GM12878 (cell line): Measurements from ENCODE around the gene CRX. TPM values are rescaled to one million over a fixed set of nuclear protein-coding genes. Genes with fewer than 3 reads are reported as not detected.

Experiments used
- ATAC-seq: fragments of 200-7000 bp; cut with Tn5 transposase; 3 replicates; pipeline ENCODE4 v1.9.1; 2020; ENCODE audit warnings: mild to moderate bottlenecking, moderate library complexity
- BruUV-seq: library from RNA; stranded (reverse); fragments of 400-500 nt; replicated peaks from 2 replicates; lab custom pipeline; 2021; lab: Mats Ljungman, UMichigan
- CTCF ChIA-PET: fragments of 300-600 bp; sonication (Branson Sonifier 250); formaldehyde crosslinking; extraction: SDS; loops from one replicate; lab custom pipeline; 2021; ENCODE audit warnings: inconsistent platforms; lab: Yijun Ruan, JAX
- POLR2A ChIA-PET: fragments of 350-600 bp; formaldehyde crosslinking; extraction: SDS; loops from one replicate; lab custom pipeline; 2021; ENCODE audit warnings: inconsistent platforms; lab: Charles Lee
- RAD21 ChIA-PET: fragments of 300-600 bp; sonication (Branson Sonifier 250); formaldehyde crosslinking; loops from one replicate; lab custom pipeline; 2023; ENCODE audit warnings: antibody characterized with exemption; ENCODE audit not compliant: unreplicated experiment; lab: Charles Lee
- SMC1A ChIA-PET: fragments of 300-600 bp; sonication (Branson Sonifier 250); formaldehyde crosslinking; loops from one replicate; lab custom pipeline; 2023; ENCODE audit not compliant: unreplicated experiment, uncharacterized antibody; lab: Charles Lee
- DNase-seq: peaks from one replicate; pipeline ENCODE4 v3.0.0-alpha.2; 2011; ENCODE audit warnings: low read depth, low spot score
- FAIRE-seq: peaks from 3 replicates; lab custom pipeline; 2011; peaks lifted over from hg19 to GRCh38; lab: Jason Lieb, UNC
- H2AFZ ChIP-seq: 2 replicates; pipeline ENCODE4 v1.6.0; 2011; ENCODE audit warnings: low read depth, low read length, control low read depth; ENCODE audit not compliant: control insufficient read depth
- H3K27ac ChIP-seq: 2 replicates; pipeline ENCODE4 v1.5.1; 2011; ENCODE audit warnings: control low read depth; ENCODE audit not compliant: control insufficient read depth, insufficient read depth
- H3K27me3 ChIP-seq, 2 experiments: replicated peaks in 1 of 2; 2 replicates each; pipeline versions ENCODE4 v1.6.0 to v1.6.1; 2011; ENCODE audit warnings: low read length in 1 of 2; ENCODE audit not compliant: control insufficient read depth in 2 of 2, insufficient read depth in 2 of 2
- H3K36me3 ChIP-seq, 2 experiments: 2 replicates each; pipeline ENCODE4 v1.5.1; 2011; ENCODE audit warnings: low read length in 1 of 2; ENCODE audit not compliant: control insufficient read depth in 2 of 2, insufficient read depth in 2 of 2
- H3K4me1 ChIP-seq: 2 replicates; pipeline ENCODE4 v1.6.1; 2011; ENCODE audit warnings: mild to moderate bottlenecking, low read length, moderate library complexity, mixed read lengths; ENCODE audit not compliant: control insufficient read depth, insufficient read depth
- H3K4me2 ChIP-seq: 2 replicates; pipeline ENCODE4 v1.6.0; 2011; ENCODE audit warnings: control low read depth; ENCODE audit not compliant: control insufficient read depth, insufficient read depth
- H3K4me3 ChIP-seq: fragments of 200-600 bp; sonication (generic); 2 replicates; pipeline ENCODE4 v1.5.1; 2016
- H3K79me2 ChIP-seq: 2 replicates; pipeline ENCODE4 v1.6.0; 2011; ENCODE audit warnings: low read length; ENCODE audit not compliant: control insufficient read depth, insufficient read depth
- H3K9ac ChIP-seq: 2 replicates; pipeline ENCODE4 v1.8.0; 2011; ENCODE audit warnings: low read length, control low read depth, mixed read lengths; ENCODE audit not compliant: control insufficient read depth, insufficient read depth
- H3K9me3 ChIP-seq: replicated peaks from 3 replicates; pipeline ENCODE4 v1.5.1; 2011; ENCODE audit warnings: mild to moderate bottlenecking, low read length; ENCODE audit not compliant: control insufficient read depth, insufficient read depth
- H4K20me1 ChIP-seq: 2 replicates; pipeline ENCODE4 v1.6.0; 2011; ENCODE audit not compliant: control insufficient read depth, insufficient read depth
- CBX5 ChIP-seq: sonication (generic); IDR thresholded peaks from 2 replicates; pipeline ENCODE4 v1.6.1; 2016; ENCODE audit warnings: low read depth, moderate library complexity, mild to moderate bottlenecking, inconsistent platforms
- KAT2A ChIP-seq: conservative IDR thresholded peaks from 2 replicates; pipeline ENCODE4 v1.6.1; 2011; ENCODE audit warnings: low read depth, low read length; ENCODE audit not compliant: control insufficient read depth
- NFYA ChIP-seq: IDR thresholded peaks from 2 replicates; pipeline ENCODE4 v1.6.1; 2011; ENCODE audit warnings: low read depth, mild to moderate bottlenecking, low read length, improper control_type of control experiment, borderline replicate concordance
- NKRF ChIP-seq: fragments of 450-650 bp; conservative IDR thresholded peaks from 2 replicates; pipeline ENCODE4 v1.6.1; 2017; ENCODE audit warnings: mild to moderate bottlenecking, moderate library complexity
- PML ChIP-seq: IDR thresholded peaks from 2 replicates; pipeline ENCODE4 v1.6.1; 2012; ENCODE audit warnings: low read length, inconsistent platforms
- RUNX3 ChIP-seq: IDR thresholded peaks from 2 replicates; pipeline ENCODE4 v1.6.1; 2012; ENCODE audit warnings: low read length, inconsistent platforms
- SMARCA5 ChIP-seq: fragments of 450-650 bp; IDR thresholded peaks from 2 replicates; pipeline ENCODE4 v1.6.1; 2017; ENCODE audit warnings: mild to moderate bottlenecking
- SPI1 ChIP-seq: IDR thresholded peaks from 2 replicates; pipeline ENCODE4 v1.6.1; 2011; ENCODE audit warnings: low read depth, mild to moderate bottlenecking, low read length, moderate library complexity, borderline replicate concordance; ENCODE audit not compliant: insufficient read depth
- SRF ChIP-seq, 2 experiments: IDR thresholded peaks; 2 replicates each; pipeline ENCODE4 v1.6.1; 2011; ENCODE audit warnings: low read depth in 2 of 2, low read length in 2 of 2, mild to moderate bottlenecking in 1 of 2, moderate library complexity in 1 of 2
- SUZ12 ChIP-seq: fragments of 200-600 bp; sonication (generic); IDR thresholded peaks from one replicate; pipeline ENCODE4 v1.6.1; 2018; ENCODE audit warnings: antibody characterized with exemption, mild to moderate bottlenecking; ENCODE audit not compliant: unreplicated experiment
- YBX1 ChIP-seq: fragments of 450-650 bp; IDR thresholded peaks from 2 replicates; pipeline ENCODE4 v1.6.1; 2016; ENCODE audit warnings: antibody characterized with exemption
- ZBTB11 ChIP-seq: fragments of 450-650 bp; formaldehyde crosslinking; IDR thresholded peaks from 2 replicates; pipeline ENCODE4 v1.5.0; 2022; ENCODE audit warnings: mild to moderate bottlenecking, missing genetic modification characterization
- ZNF207 ChIP-seq: fragments of 450-650 bp; IDR thresholded peaks from 2 replicates; pipeline ENCODE4 v1.6.1; 2014; ENCODE audit warnings: antibody characterized with exemption, mild to moderate bottlenecking, borderline replicate concordance
- WGBS: methylation state at CpG from one replicate; pipeline ENCODE4 v1.1.6; 2016; ENCODE audit warnings: low lambda C conversion rate; ENCODE audit not compliant: insufficient replicate concordance, insufficient coverage; ENCODE audit errors: missing lambda C conversion rate; 5-methylcytosine and 5-hydroxymethylcytosine counted together
- in situ Hi-C: fragments of 300-500 bp; cut with MboI; formaldehyde crosslinking; loops from 9 replicates; pipeline ENCODE4 v1.14.3; 2018; ENCODE audit warnings: mixed read lengths
- intact Hi-C: fragments of 100-400 bp; cut with micrococcal nuclease; formaldehyde crosslinking; loops from one replicate; pipeline ENCODE4 v1.14.2; 2022; ENCODE audit not compliant: unreplicated experiment
- polyA plus RNA-seq, 11 experiments: library from polyadenylated mRNA; depleted of rRNA in 4 of 11; unstranded in 6 of 11; stranded (reverse) in 5 of 11; fragments of >200 nt; fragmentation: Nextera tagmentation in 4 of 11; fragmentation: Illumina TruSeq in 1 of 11; extraction: Ambion mirVana in 4 of 11; extraction: Trizol in 1 of 11; gene quantifications; 1 replicate in 1 of 11; 2 replicates in 10 of 11; pipeline versions ENCODE4 v1.2.1 to v1.2.3, GENCODE V29; 2011 to 2016; ENCODE audit warnings: inconsistent platforms in 2 of 11, missing spikeins in 2 of 11, low read depth in 1 of 11
- total RNA-seq, 4 experiments: library from RNA; depleted of rRNA in 3 of 4; stranded (reverse); fragments of >200 nt in 3 of 4; fragmentation: Illumina TruSeq in 1 of 4; extraction: Trizol in 1 of 4; gene quantifications; 2 replicates each; pipeline versions ENCODE4 v1.2.1 to v1.2.3, GENCODE V29; 2013 to 2021
- TF ChIP-seq, protein P1 (sequence below): fragments of 450-650 bp; IDR thresholded peaks from 2 replicates; pipeline ENCODE4 v1.6.1; 2018; ENCODE audit warnings: mild to moderate bottlenecking, low read depth, moderate library complexity; ENCODE audit not compliant: partially characterized antibody
- TF ChIP-seq, protein P2 (sequence below): fragments of 150-350 bp; IDR thresholded peaks from 2 replicates; pipeline ENCODE4 v1.6.1; 2014; ENCODE audit warnings: mild to moderate bottlenecking, low read depth, low read length

CRX gene
- total and polyA plus RNA-seq, 10 of the 15 experiments (the other 5 are each of a cell fraction or from before 2014, with no cell fraction given) = not detected

GRCh38 chr19:47802521-47803043 lies 19.2 kb upstream of the CRX start:
- FAIRE-seq (no peak), ATAC-seq (no peak), DNase-seq (no peak)
- CTCF ChIA-PET = no interaction called here
- Histone ChIP-seq H3K79me2 (no peaks in the 10 kb centered on the region), H3K9ac (no peak overlapping the region), H2AFZ (no peak overlapping the region), H4K20me1 (no peaks in the 10 kb centered on the region), H3K36me3 (no peaks in the 10 kb centered on the region), H3K27me3 (no peaks in the 10 kb centered on the region; a peak in 1 of 4 replicates), H3K4me1 (no peaks in the 10 kb centered on the region), H3K4me3 (no peak overlapping the region), H3K27ac (no peak overlapping the region), H3K9me3 (no peaks in the 10 kb centered on the region), H3K4me2 (no peak overlapping the region)
- SMC1A ChIA-PET = no interaction called here
- BruUV-seq = no TSS peak
- 78% methylated on average over 15 of the region's 25 CpGs for WGBS
- intact Hi-C loops = no loop called here
- POLR2A ChIA-PET = no interaction called here
- RAD21 ChIA-PET = no interaction called here
- in situ Hi-C loops = no loop called here
- TF ChIP-seq YBX1 = no peak
- no peak for TF ChIP-seq PML
- no peak for TF ChIP-seq NFYA
- TF ChIP-seq KAT2A = no peak
- no peak for TF ChIP-seq NKRF
- TF ChIP-seq ZBTB11 = no peak
- no peak for TF ChIP-seq SUZ12
- TF ChIP-seq SMARCA5 = no peak
- no peak for TF ChIP-seq RUNX3
- TF ChIP-seq, protein P1, sequence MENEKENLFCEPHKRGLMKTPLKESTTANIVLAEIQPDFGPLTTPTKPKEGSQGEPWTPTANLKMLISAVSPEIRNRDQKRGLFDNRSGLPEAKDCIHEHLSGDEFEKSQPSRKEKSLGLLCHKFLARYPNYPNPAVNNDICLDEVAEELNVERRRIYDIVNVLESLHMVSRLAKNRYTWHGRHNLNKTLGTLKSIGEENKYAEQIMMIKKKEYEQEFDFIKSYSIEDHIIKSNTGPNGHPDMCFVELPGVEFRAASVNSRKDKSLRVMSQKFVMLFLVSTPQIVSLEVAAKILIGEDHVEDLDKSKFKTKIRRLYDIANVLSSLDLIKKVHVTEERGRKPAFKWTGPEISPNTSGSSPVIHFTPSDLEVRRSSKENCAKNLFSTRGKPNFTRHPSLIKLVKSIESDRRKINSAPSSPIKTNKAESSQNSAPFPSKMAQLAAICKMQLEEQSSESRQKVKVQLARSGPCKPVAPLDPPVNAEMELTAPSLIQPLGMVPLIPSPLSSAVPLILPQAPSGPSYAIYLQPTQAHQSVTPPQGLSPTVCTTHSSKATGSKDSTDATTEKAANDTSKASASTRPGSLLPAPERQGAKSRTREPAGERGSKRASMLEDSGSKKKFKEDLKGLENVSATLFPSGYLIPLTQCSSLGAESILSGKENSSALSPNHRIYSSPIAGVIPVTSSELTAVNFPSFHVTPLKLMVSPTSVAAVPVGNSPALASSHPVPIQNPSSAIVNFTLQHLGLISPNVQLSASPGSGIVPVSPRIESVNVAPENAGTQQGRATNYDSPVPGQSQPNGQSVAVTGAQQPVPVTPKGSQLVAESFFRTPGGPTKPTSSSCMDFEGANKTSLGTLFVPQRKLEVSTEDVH = no peak
- no peak for TF ChIP-seq SRF (IDR thresholded peaks at IDR 0.05; ENCODE audit: low read depth in 2 of 2, low read length in 2 of 2)
- TF ChIP-seq, protein P2, sequence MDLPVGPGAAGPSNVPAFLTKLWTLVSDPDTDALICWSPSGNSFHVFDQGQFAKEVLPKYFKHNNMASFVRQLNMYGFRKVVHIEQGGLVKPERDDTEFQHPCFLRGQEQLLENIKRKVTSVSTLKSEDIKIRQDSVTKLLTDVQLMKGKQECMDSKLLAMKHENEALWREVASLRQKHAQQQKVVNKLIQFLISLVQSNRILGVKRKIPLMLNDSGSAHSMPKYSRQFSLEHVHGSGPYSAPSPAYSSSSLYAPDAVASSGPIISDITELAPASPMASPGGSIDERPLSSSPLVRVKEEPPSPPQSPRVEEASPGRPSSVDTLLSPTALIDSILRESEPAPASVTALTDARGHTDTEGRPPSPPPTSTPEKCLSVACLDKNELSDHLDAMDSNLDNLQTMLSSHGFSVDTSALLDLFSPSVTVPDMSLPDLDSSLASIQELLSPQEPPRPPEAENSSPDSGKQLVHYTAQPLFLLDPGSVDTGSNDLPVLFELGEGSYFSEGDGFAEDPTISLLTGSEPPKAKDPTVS = no peak
- no peak for TF ChIP-seq SPI1
- TF ChIP-seq ZNF207 = no peak
- TF ChIP-seq CBX5 = no peak
